SK-N-SH treated with all-trans-retinoic acid at 6 μM for 48 hours (cell line): Measurements from ENCODE around the gene TFCP2L1.

ENCODE experiments used
- ARNTL ChIP-seq: fragments of 450-650 bp; formaldehyde crosslinking; IDR thresholded peaks from 2 replicates; pipeline ENCODE4 v1.5.0; 2020; ENCODE audit warnings: low read depth, mild to moderate bottlenecking, moderate library complexity, borderline replicate concordance
- PATZ1 ChIP-seq: fragments of 250-450 bp; sonication (Bioruptor Pico); IDR thresholded peaks from 2 replicates; pipeline ENCODE4 v1.8.0; 2020; ENCODE audit warnings: mild to moderate bottlenecking, moderate library complexity, borderline replicate concordance
- POU6F1 ChIP-seq: fragments of 250-450 bp; sonication (Bioruptor Pico); IDR thresholded peaks from 2 replicates; pipeline ENCODE4 v1.8.0; 2021; ENCODE audit warnings: low read depth, mild to moderate bottlenecking, moderate library complexity, borderline replicate concordance

GRCh38 chr2:121228521-121228920 lies 56.5 kb downstream of the TFCP2L1 start:
- no peak for TF ChIP-seq POU6F1 (CRISPR knock-in tag)
- no peak for TF ChIP-seq PATZ1 (CRISPR knock-in tag)
- no peak for TF ChIP-seq ARNTL (CRISPR knock-in tag)
